Left kidney (tissue), 2 donors: ENCODE measurements around the gene KCNRG. TPM values are rescaled to one million over a fixed set of nuclear protein-coding genes. Genes with fewer than 3 reads are reported as not detected.
"Not testable (repeated sequence)": the region's sequence is repeated elsewhere in the genome, so short reads cannot be mapped to it uniquely, and the experiment has no call there.

Source experiments
- DNase-seq: peaks from one replicate; pipeline ENCODE4 v3.0.0-alpha.2; 2013
- polyA plus RNA-seq: library from polyadenylated mRNA; unstranded; fragments of 120-200 nt; gene quantifications from one replicate; pipeline ENCODE4 v1.2.1, GENCODE V29; 2013; ENCODE audit not compliant: insufficient read length

KCNRG gene
- polyA plus RNA-seq, 1 donor: 2.1 TPM

- DNase-seq: no peak
Observed at GRCh38 chr13:50011461-50011860, 3.8 kb upstream of the KCNRG start.

GRCh38 chr13:50012396-50013169, 2.7 kb upstream of the KCNRG start:
- no peak for DNase-seq

- DNase-seq: no peak
Observed at GRCh38 chr13:50014386-50014785, 858 bp upstream of the KCNRG start.

- DNase-seq: no peak
Observed at GRCh38 chr13:50015750-50016149, 506 bp downstream of the KCNRG start.

- DNase-seq: no peak
Observed at GRCh38 chr13:50016444-50016843, 1.2 kb downstream of the KCNRG start.

- DNase-seq: no peak
Observed at GRCh38 chr13:50017819-50018218, 2.6 kb downstream of the KCNRG start.

- DNase-seq: no peak
Observed at GRCh38 chr13:50025436-50025835, 10.2 kb downstream of the KCNRG start.

GRCh38 chr13:50026788-50027473, 11.7 kb downstream of the KCNRG start:
- DNase-seq: no peak

- no peak for DNase-seq
Observed at GRCh38 chr13:50030315-50030714, 15.1 kb downstream of the KCNRG start.

- no peak for DNase-seq
Observed at GRCh38 chr13:50033725-50034124, 18.5 kb downstream of the KCNRG start.

GRCh38 chr13:50037788-50038187, 22.5 kb downstream of the KCNRG start:
- DNase-seq: no peak

GRCh38 chr13:50038266-50038665, 23.0 kb downstream of the KCNRG start:
- DNase-seq: no peak

- DNase-seq: no peak
Observed at GRCh38 chr13:50052478-50052877, 37.2 kb downstream of the KCNRG start.

- no peak for DNase-seq
Observed at GRCh38 chr13:50053844-50054243, 38.6 kb downstream of the KCNRG start.

- DNase-seq: no peak
Observed at GRCh38 chr13:50055454-50055853, 40.2 kb downstream of the KCNRG start.

GRCh38 chr13:50060718-50061117, 45.5 kb downstream of the KCNRG start:
- DNase-seq: no peak

- not testable (repeated sequence) for DNase-seq
Observed at GRCh38 chr13:50062336-50062735, 47.1 kb downstream of the KCNRG start.

- DNase-seq: no peak
Observed at GRCh38 chr13:50065712-50066111, 50.5 kb downstream of the KCNRG start.

- no peak for DNase-seq
Observed at GRCh38 chr13:50068508-50068907, 53.3 kb downstream of the KCNRG start.

GRCh38 chr13:50069261-50069660, 54.0 kb downstream of the KCNRG start:
- DNase-seq: no peak

- no peak for DNase-seq
Observed at GRCh38 chr13:50070186-50070585, 54.9 kb downstream of the KCNRG start.
